ENCODE data around the gene SLIT3.

SLIT3 gene

DNA sequence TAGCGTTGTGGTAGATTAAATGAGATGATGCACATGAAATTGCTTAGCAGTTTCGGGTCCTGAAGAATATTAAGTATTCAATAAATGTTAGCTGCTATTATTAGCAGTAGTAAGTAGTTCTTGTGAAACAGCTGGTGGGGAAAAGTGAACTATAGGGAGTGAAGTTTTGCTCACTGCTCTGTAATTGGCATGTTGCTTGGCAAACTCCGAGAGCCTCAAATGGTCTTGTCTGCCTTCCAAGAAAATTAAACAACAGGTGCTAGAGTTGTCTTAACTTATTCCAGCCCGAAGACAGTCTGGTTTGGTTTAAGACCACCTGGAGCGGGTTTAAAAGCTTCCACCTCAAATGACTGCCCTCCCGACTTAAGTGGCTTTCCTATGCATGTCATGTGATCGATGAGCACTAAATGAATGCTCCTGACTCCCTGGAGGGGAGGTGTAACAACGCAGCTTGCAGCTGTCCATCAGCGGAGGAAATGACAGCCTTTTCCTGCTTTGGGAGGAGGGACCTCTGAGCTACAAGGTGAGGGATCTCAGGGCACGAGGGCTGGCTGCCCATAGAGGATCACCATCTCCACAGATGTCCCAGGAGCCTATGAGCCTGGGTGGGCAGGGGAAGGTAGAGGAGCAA lies 518.9 kb downstream of the SLIT3 start:
- no peak for DNase-seq

DNA sequence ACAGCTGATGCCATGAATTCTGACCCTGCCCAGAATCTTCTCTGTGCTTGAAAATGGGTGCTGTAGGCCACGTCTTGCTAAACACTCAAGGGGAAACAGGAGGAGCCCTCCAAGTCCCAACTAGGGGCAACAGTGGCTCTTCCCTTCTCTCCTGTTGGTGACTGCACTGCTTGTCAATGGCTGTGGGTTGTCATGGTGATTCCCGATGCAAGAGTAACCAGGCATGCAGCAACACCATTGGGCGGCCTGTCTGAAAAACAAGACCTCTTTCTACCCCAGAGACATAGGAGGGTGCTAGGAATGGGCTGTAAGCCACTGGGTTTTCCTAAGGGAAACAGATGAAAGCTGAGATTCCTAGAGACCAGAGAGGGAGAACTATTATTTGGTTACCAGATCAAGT lies 520.1 kb downstream of the SLIT3 start:
- no peak for DNase-seq

DNA sequence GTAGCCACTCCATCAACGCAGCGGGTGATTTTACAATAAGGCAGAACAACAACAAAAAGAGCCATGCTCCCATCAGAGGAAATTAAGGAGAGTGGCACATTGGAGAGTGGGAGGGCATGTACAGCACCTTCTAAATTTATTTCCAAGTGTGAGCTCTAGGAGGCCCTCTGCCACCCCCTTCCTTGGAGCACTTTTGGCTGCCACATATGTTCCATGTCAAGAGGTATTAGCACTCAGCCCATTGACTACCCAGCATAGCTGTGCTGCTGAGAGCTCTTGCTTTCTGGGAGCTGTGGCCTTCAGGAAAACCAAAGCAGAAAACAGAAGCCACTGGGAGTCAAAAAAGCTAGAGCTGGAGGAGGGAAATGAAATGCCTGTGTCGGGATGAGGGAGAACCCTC lies 521.6 kb downstream of the SLIT3 start:
- DNase-seq: no peak

- no peak for DNase-seq
Measured at GRCh38 chr5:168778536-168778935, 522.4 kb downstream of the SLIT3 start.

GRCh38 chr5:168777651-168778050 lies 523.3 kb downstream of the SLIT3 start:
- DNase-seq: no peak

GRCh38 chr5:168776070-168776469 lies 524.9 kb downstream of the SLIT3 start:
- no peak for DNase-seq

GRCh38 chr5:168773226-168773625 lies 527.7 kb downstream of the SLIT3 start:
- DNase-seq: no peak

DNA sequence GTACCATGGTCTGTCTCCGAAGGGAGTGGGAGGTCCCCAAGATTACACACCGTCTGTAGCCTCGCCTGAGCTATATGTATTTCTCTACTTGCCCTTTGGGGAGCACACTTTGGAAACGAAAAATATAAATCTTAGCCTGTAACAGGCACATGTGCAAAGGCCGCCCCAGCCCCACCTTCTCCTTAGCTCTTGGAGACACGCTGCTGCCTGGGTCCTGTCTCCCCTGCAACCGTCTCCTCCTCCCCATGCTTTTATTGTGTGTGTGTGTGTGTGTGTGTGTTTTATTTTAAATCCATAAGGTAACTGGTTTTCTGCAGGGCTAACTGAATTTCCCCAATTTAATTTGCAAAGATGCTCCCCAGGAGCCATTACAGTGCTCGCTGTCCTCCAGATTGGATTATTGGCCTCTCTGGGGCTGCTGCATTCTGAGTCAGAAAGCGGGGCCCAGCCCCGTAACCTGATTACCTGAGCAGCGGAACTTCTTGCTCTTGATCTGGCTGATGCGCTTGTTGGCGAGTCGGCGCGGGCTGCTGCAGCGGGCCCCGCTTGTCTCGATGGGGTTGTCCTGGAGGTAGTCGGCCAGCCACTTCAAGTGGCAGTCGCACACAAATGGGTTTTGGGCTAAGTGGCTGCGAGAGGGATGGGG lies 528.5 kb downstream of the SLIT3 start:
- DNase-seq: no peak

DNA sequence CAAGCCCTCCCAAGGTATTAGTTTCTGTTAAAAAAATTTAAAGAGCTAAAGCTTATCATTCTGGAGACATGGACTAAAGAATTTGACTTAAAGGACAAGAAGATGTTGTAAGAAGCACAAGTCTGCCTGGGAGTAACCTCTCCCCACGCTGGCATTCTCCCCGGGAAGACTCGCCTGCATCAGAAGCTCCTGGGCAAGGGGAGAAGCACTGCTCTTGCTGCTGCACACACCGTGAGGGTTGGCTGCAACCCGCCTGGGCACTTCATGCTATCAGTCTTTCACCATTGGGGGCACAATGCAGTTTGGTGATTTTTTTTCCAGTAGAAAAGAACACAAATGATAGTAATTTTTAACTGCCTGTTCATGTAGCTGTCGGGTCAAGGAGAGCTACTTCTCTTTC lies 529.3 kb downstream of the SLIT3 start:
- no peak for DNase-seq

GRCh38 chr5:168770996-168771395 lies 529.9 kb downstream of the SLIT3 start:
- no peak for DNase-seq

DNA sequence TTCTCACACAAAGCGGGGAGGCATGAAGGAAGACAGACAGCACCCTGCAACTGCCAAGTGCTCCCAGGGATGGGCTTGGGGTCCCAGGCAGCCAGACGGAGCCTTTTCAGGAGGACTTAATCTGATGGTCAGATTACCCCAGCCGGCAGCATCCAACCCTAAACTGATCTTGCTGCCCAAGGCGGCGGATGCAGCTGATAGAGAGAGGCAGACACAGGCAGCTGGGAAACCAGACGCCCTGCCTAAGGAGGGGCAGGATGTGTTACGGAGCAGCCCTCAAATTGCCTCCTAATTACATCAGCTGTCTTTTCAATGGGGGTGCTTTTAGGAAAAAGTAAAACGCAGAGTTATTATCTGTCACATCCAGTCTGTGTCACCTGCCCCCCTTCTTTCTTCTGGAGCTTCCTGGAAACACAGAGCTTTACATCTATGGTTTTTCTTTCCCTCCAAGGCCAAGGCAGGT lies 530.9 kb downstream of the SLIT3 start:
- DNase-seq: no peak

DNA sequence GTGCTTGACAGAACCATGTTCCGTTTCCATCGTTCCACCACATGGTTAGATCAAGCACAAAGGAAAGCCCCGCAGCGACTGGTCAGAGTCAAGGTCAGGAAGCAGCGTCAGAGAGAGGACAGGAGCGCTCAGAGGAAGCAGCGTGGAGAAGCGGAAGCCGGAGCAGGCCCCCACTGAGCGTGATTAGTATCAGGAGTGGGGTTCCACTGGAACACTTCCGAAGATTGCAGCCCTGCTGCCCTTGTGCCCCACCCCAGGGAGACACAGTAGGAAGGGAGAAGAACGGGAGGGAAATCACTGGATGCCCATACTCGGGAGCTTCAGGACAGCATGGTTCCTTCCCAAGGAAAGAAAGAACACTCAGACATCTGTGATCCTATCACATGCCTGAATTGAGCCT lies 532.8 kb downstream of the SLIT3 start:
- no peak for DNase-seq

GRCh38 chr5:168766426-168766700 lies 534.6 kb downstream of the SLIT3 start:
- DNase-seq: no peak

GRCh38 chr5:168765551-168766425 lies 535.2 kb downstream of the SLIT3 start:
- DNase-seq: no peak

DNA sequence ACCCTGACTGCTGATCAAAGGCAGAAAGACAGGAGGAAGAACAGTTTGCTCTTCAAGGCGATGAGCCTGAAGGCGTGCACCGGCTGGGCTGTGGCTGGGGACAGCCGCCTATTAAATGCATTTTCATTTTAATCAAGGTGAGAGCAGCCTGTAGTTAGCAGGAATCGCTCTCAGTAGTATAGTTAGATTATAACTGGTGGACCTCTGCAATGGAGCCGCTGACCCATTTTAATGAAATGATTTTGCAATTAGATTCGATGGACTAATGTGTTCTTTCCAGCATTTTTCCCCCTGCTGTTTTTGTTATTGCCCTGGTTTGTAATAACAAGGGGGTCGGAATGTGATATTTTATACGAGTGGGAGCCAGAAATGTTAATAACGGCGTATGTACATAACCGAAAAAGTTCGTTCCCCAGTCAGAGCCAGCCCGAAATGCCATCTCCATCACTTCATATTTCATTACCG lies 535.8 kb downstream of the SLIT3 start:
- no peak for DNase-seq

GRCh38 chr5:168756453-168757391 lies 544.2 kb downstream of the SLIT3 start:
- DNase-seq: no peak

GRCh38 chr5:168755548-168756093 lies 545.3 kb downstream of the SLIT3 start:
- DNase-seq: peak; percentile 13

- DNase-seq: no peak
Measured at GRCh38 chr5:168753691-168754254, 547.2 kb downstream of the SLIT3 start.

DNA sequence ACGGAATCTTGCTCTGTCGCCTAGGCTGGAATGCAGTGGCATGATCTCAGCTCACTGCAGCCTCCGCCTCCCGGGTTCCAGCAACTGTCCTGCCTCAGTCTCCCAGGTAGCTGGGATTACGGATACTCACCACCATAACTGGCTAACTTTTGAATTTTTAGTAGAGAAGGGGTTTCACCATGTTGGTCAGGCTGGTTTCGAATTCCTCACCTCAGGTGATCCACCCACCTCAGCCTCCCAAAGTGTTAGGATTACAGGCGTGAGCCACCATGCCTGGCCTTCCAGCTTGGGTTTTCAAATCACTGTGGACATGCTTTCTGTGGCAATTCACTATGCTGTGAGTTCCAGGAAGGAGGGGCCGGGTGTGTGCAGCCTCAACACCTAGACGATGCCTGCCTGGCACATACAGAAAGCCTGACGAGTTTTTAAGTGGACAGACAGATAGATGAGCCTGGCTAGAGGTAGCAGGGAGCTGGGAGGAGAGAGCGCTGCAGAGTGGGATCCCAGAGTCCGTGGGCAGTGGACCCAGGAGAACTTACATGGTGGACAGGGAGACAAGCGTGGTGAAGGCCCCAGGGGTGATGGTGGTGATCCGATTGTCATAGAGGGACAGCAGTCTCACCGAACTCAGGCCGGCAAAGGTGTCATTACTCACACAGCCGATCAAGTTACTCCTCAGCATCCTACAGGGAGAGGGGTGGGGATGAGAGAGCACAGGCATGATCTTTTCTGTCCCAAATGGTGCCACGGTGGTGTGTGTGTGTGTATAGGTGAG lies 548.3 kb downstream of the SLIT3 start:
- no peak for DNase-seq

DNA sequence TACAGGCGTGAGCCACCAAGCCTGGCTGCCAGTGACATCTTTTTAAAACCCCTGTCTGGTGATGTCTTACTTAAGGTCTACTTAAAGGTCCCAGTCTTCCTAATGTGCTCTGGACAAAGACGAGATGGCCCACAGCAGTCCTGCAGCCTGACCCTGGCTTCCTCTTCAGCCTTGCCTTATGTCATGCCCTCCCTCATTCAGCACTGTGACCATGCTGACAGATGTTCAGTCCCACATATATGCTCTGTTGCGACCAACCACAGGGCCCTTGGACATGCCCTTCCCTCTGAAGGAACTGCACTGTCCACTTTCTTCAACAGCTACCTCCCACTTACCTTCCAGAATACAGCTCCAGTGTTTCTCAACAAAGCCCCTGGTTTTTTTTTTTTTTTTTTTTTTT lies 548.9 kb downstream of the SLIT3 start:
- DNase-seq: no peak

- no peak for DNase-seq
Measured at GRCh38 chr5:168750926-168751325, 550.0 kb downstream of the SLIT3 start.

Measured in right forelimb (tissue), 1 donor.